Ovary (tissue), 9 donors: ENCODE results near the gene GNAI3. TPM values are rescaled to one million over a fixed set of nuclear protein-coding genes. Genes with fewer than 3 reads are reported as not detected.

Experiments
- DNase-seq, 5 donors: peaks; one replicate each; pipeline ENCODE4 v3.0.0-alpha.2; 2019 to 2020
- H3K27ac ChIP-seq, 2 donors: fragments of 200-600 bp; one replicate each; pipeline versions ENCODE4 v1.5.1 to v1.8.0; 2019 to 2022
- H3K27me3 ChIP-seq: fragments of 200-600 bp; one replicate; pipeline ENCODE4 v1.8.0; 2022
- H3K36me3 ChIP-seq: fragments of 200-600 bp; sonication (generic); one replicate; pipeline ENCODE4 v1.5.1; 2019
- H3K4me1 ChIP-seq: one replicate; pipeline ENCODE4 v1.8.1; 2013; ENCODE audit warnings: mild to moderate bottlenecking, moderate library complexity; ENCODE audit not compliant: insufficient read depth
- H3K4me3 ChIP-seq: fragments of 200-600 bp; sonication (generic); one replicate; pipeline ENCODE4 v1.5.1; 2017
- H3K9me3 ChIP-seq, 2 donors: fragments of 200-600 bp in 1 of 2; sonication (generic) in 1 of 2; one replicate each; pipeline versions ENCODE4 v1.5.1 to v1.8.1; 2013 to 2019; ENCODE audit warnings: mild to moderate bottlenecking in 1 of 2, moderate library complexity in 1 of 2
- CTCF ChIP-seq, 3 donors: fragments of 450-650 bp in 2 of 3; fragments of 200-600 bp in 1 of 3; IDR thresholded peaks; one replicate each; pipeline versions ENCODE4 v1.5.1 to v1.8.0; 2016 to 2022; ENCODE audit warnings: antibody characterized with exemption in 3 of 3, mild to moderate bottlenecking in 1 of 3
- EP300 ChIP-seq: sonication (generic); formaldehyde crosslinking; IDR thresholded peaks from one replicate; pipeline ENCODE4 v1.6.1; 2017; ENCODE audit warnings: antibody characterized with exemption
- POLR2A ChIP-seq: fragments of 450-650 bp; IDR thresholded peaks from one replicate; pipeline ENCODE4 v1.6.1; 2017; ENCODE audit warnings: antibody characterized with exemption, mild to moderate bottlenecking, moderate library complexity
- WGBS, 3 donors: extraction: QIAGEN DNeasy Blood & Tissue Kit in 1 of 3; methylation state at CpG; one replicate each; pipeline versions ENCODE4 v1.1.5 to v1.1.7; 2013 to 2017; 5-methylcytosine and 5-hydroxymethylcytosine counted together
- intact Hi-C, 4 donors: fragments of 100-400 bp; cut with DNase I; formaldehyde crosslinking; loops; one replicate each; pipeline versions ENCODE4 v1.11.0 to v1.15.1; 2022 to 2023
- polyA plus RNA-seq, 2 donors: library from polyadenylated mRNA; stranded (reverse); fragments of 200-250 nt in 1 of 2; fragments of 350-450 nt in 1 of 2; fragmentation: Illumina TruSeq in 1 of 2; extraction: RNeasy Lipid Tissue Mini Kit (QIAGEN cat#74804) in 1 of 2; gene quantifications; one replicate each; pipeline ENCODE4 v1.2.3, GENCODE V29; 2013 to 2014
- total RNA-seq, 7 donors: library from RNA; depleted of rRNA in 2 of 7; stranded (reverse); fragments of >200 nt in 2 of 7; fragmentation: NEBNext Ultra II Directional in 3 of 7; extraction: Animal tissue kit (Norgen Biotek cat#: 25700) in 3 of 7; gene quantifications; one replicate each; pipeline versions ENCODE4 v1.1.0 to v1.2.4, GENCODE V29; 2016 to 2023
- donor health status: DM: no; HTN: no; CAD: no; lungs with moderate emphysema.
- donor health status: DM: no; HTN: no; CAD: no.
- donor health status: Bipolar disorder and iron deficiency.
- donor health status: DM: yes; HTN: yes; CAD: no.
- donor health status: DM: no; HTN: no; CAD: no.
- donor health status: DM: yes; HTN: yes; CAD: no.

The GNAI3 gene
- total and polyA plus RNA-seq, 9 donors, result 3.0 to 6.2 (median 4.8) TPM

- Histone ChIP-seq H3K27me3 (no peaks in the 10 kb centered on the region), H3K36me3 (no peaks in the 10 kb centered on the region), H3K4me1 (peaks cover 17% of the 10 kb centered on the region), H3K27ac (peak overlapping the region in 1 of 2 donors; percentile 94), H3K9me3 (no peaks in the 10 kb centered on the region), H3K4me3 (no peak overlapping the region)
- TF ChIP-seq POLR2A, result no peak
- no peak for TF ChIP-seq CTCF (IDR thresholded peaks at IDR 0.05)
- TF ChIP-seq EP300, result no peak
- DNase-seq, result peak in 2 of 5 donors; percentile 32 to 44
- WGBS, 3 donors, result 90% methylated on average over 12 of the region's 12 CpGs
- intact Hi-C loops, result no loop called here
Measured at GRCh38 chr1:109654519-109654918, 106.1 kb downstream of the GNAI3 start.

GRCh38 chr1:109655615-109656519 is 107.5 kb downstream of the GNAI3 start, which contains the start of gene GSTM4:
Gene GSTM4, plus strand, starts transcription at chr1:109656099. Its CDS starts 291 bp downstream, at chr1:109656390.
- DNase-seq, result peak; percentile 93 to 96 (median 94)
- H3K27ac ChIP-seq, result peak within 1 kb of the TSS; percentile 16 to 94
- intact Hi-C loops, result no loop called here
- no peaks in the 10 kb centered on the region for H3K36me3 ChIP-seq
- TF ChIP-seq CTCF (IDR thresholded peaks at IDR 0.05), result peak in 1 of 3 donors; percentile 10
- TF ChIP-seq EP300, result no peak
- peak; percentile 64 for TF ChIP-seq POLR2A
- H3K4me3 ChIP-seq, result peak within 1 kb of the TSS; percentile 59
- no peaks in the 10 kb centered on the region for H3K9me3 ChIP-seq
- H3K27me3 ChIP-seq, result no peaks in the 10 kb centered on the region
- WGBS, 3 donors, result 1 to 3% (median 2%) methylated on average over 40 to 54 of the region's 54 CpGs
- H3K4me1 ChIP-seq, result peaks cover 22% of the 10 kb centered on the region

- intact Hi-C loops, result no loop called here
- DNase-seq, result peak in 1 of 5 donors; percentile 30
- H3K9me3 ChIP-seq, result no peaks in the 10 kb centered on the region
Measured at GRCh38 chr1:109657395-109657794, 109.0 kb downstream of the GNAI3 start.

GRCh38 chr1:109657970-109658369 is 109.6 kb downstream of the GNAI3 start:
- intact Hi-C loops, result no loop called here
- 68 to 71% (median 70%) methylated on average over 7 of the region's 7 CpGs for WGBS, 3 donors
- Histone ChIP-seq H3K36me3 (no peaks in the 10 kb centered on the region), H3K4me1 (peaks cover 22% of the 10 kb centered on the region), H3K9me3 (no peaks in the 10 kb centered on the region), H3K4me3 (no peak overlapping the region), H3K27me3 (no peaks in the 10 kb centered on the region), H3K27ac (peak overlapping the region in 1 of 2 donors; percentile 81)
- TF ChIP-seq POLR2A (no peak), EP300 (no peak), CTCF (IDR thresholded peaks at IDR 0.05) (no peak)
- no peak for DNase-seq

More at GRCh38 chr1:109657395-109657794, 109.0 kb downstream of the GNAI3 start:
- no peaks in the 10 kb centered on the region for H3K27me3 ChIP-seq
- no peak for TF ChIP-seq CTCF (IDR thresholded peaks at IDR 0.05)
- no peak for TF ChIP-seq EP300
- no peak for TF ChIP-seq POLR2A
- H3K36me3 ChIP-seq, result no peaks in the 10 kb centered on the region
- H3K27ac ChIP-seq, result no peak overlapping the region
- H3K4me3 ChIP-seq, result no peak overlapping the region
- peaks cover 22% of the 10 kb centered on the region for H3K4me1 ChIP-seq
- WGBS, 3 donors, result 94 to 99% (median 95%) methylated on average over 4 of the region's 4 CpGs
